AG09319 (cell line): ENCODE results near the gene MOV10L1.

Source experiments
- DNase-seq: peaks from one replicate; pipeline ENCODE4 v3.0.0-alpha.2; 2010; ENCODE audit warnings: low read depth; ENCODE audit errors: extremely low read depth
- TF ChIP-seq, protein P1 (sequence below): IDR thresholded peaks from 2 replicates; pipeline ENCODE4 v1.5.1; 2011; ENCODE audit warnings: low read depth, mild to moderate bottlenecking, inconsistent platforms, low read length, moderate library complexity

The MOV10L1 gene

DNA sequence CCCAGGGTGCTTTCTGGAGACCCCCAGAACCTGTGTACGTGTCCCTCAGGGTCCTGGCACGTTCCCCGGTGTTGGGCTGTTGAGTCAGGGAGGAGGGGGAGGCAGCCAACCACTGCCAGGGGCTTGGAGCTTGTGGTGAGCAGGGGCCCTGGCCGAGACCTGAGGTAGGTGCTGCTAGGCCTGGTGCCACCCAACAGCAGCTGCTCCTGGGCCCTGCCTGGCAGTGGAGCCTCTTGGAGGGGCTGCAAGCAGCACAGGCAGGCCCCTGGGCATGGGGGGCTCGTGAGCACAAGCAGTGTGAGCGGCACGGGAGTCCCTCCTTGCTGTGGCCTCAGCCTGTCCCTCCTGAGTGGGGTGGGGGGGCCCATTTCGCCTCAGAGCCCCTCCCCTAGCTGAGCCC is 103.8 kb downstream of the MOV10L1 start:
- TF ChIP-seq, protein P1, sequence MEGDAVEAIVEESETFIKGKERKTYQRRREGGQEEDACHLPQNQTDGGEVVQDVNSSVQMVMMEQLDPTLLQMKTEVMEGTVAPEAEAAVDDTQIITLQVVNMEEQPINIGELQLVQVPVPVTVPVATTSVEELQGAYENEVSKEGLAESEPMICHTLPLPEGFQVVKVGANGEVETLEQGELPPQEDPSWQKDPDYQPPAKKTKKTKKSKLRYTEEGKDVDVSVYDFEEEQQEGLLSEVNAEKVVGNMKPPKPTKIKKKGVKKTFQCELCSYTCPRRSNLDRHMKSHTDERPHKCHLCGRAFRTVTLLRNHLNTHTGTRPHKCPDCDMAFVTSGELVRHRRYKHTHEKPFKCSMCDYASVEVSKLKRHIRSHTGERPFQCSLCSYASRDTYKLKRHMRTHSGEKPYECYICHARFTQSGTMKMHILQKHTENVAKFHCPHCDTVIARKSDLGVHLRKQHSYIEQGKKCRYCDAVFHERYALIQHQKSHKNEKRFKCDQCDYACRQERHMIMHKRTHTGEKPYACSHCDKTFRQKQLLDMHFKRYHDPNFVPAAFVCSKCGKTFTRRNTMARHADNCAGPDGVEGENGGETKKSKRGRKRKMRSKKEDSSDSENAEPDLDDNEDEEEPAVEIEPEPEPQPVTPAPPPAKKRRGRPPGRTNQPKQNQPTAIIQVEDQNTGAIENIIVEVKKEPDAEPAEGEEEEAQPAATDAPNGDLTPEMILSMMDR, result no peak
- no peak for DNase-seq

GRCh38 chr22:50194037-50194805 is 104.4 kb downstream of the MOV10L1 start:
- DNase-seq, result no peak
- TF ChIP-seq, protein P1, result no peak

DNA sequence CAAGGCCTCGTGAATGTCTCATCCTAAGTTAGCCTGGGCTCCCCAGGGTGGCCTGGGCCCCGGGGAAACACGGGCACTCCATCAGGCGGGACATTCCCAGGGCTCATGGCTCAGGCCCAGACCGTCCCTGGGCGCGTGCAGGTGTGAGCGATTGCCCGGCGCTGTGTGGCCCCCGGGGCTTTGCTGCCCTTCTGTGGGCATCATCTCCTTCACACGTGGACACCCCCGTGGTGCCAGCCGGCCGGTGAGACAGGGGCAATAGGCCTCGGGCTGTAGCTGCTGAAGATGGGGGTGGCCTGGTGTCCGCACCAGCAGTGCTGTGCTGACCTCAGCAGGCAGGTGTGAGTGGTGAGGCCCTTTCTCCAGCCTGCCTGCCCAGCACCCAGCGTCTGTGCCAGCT is 106.5 kb downstream of the MOV10L1 start:
- no peak for DNase-seq
- TF ChIP-seq, protein P1, result no peak

GRCh38 chr22:50197000-50197800 is 107.4 kb downstream of the MOV10L1 start:
- TF ChIP-seq, protein P1, result no peak
- DNase-seq, result no peak

DNA sequence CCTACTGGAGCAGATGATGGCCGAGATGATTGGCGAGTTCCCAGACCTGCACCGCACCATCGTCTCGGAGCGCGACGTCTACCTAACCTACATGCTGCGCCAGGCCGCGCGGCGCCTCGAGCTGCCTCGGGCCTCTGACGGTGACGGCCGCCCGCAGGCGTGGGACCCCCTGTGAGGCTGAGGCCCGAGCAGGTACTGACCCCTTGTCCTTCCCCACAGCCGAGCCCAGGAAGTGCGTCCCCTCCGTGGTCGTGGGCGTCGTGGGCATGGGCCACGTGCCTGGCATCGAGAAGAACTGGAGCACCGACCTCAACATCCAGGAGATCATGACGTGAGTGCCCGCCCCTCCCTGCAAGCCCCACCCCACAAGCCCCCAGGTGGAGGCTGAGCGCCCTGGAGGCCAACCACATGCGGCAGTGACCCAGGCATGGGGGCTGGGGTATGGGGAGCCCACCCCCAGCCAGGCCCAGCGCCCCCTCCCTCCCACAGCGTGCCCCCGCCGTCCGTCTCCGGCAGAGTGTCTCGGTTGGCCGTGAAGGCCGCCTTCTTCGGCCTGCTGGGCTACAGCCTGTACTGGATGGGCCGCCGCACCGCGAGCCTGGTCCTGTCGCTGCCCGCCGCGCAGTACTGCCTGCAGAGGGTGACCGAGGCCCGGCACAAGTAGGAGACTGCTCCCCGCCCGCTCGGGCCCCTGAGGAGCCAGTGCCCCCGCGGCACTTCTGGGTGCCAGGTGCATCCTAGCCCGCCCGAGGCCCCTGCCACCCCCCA is 108.2 kb downstream of the MOV10L1 start:
- no peak for DNase-seq
- TF ChIP-seq, protein P1, result no peak

- DNase-seq, result no peak
- TF ChIP-seq, protein P1, result no peak
Observed at GRCh38 chr22:50198624-50199017, 108.8 kb downstream of the MOV10L1 start.
